IPS DF 6.9 (cell line): Measurements from ENCODE around the gene CACNG3.

Experiments
- DNase-seq: peaks from one replicate; pipeline ENCODE4 v3.0.0-alpha.2; 2013; ENCODE audit warnings: low read depth, low spot score
- H3K27ac ChIP-seq: one replicate; pipeline ENCODE4 v1.5.1; 2013; ENCODE audit warnings: low read length, control low read depth
- H3K27me3 ChIP-seq: 2 replicates; pipeline ENCODE4 v1.6.1; 2013; ENCODE audit warnings: mild to moderate bottlenecking, low read length; ENCODE audit not compliant: control insufficient read depth, insufficient read depth
- H3K36me3 ChIP-seq: 2 replicates; pipeline ENCODE4 v1.6.1; 2013; ENCODE audit warnings: low read length; ENCODE audit not compliant: control insufficient read depth, insufficient read depth
- H3K4me1 ChIP-seq: 2 replicates; pipeline ENCODE4 v1.6.1; 2013; ENCODE audit warnings: low read length; ENCODE audit not compliant: control insufficient read depth, insufficient read depth
- H3K4me3 ChIP-seq: 2 replicates; pipeline ENCODE4 v1.5.1; 2013; ENCODE audit warnings: mild to moderate bottlenecking, low read length
- H3K9me3 ChIP-seq: 2 replicates; pipeline ENCODE4 v1.6.1; 2013; ENCODE audit warnings: low read length, inconsistent platforms; ENCODE audit not compliant: control insufficient read depth, insufficient read depth
- WGBS: extraction: QIAGEN DNeasy Blood & Tissue Kit; methylation state at CpG from one replicate; pipeline ENCODE4 v1.1.7; 2013; ENCODE audit warnings: mixed read lengths, missing lambda C conversion rate; ENCODE audit not compliant: insufficient read length, insufficient coverage; 5-methylcytosine and 5-hydroxymethylcytosine counted together

Gene CACNG3

DNA sequence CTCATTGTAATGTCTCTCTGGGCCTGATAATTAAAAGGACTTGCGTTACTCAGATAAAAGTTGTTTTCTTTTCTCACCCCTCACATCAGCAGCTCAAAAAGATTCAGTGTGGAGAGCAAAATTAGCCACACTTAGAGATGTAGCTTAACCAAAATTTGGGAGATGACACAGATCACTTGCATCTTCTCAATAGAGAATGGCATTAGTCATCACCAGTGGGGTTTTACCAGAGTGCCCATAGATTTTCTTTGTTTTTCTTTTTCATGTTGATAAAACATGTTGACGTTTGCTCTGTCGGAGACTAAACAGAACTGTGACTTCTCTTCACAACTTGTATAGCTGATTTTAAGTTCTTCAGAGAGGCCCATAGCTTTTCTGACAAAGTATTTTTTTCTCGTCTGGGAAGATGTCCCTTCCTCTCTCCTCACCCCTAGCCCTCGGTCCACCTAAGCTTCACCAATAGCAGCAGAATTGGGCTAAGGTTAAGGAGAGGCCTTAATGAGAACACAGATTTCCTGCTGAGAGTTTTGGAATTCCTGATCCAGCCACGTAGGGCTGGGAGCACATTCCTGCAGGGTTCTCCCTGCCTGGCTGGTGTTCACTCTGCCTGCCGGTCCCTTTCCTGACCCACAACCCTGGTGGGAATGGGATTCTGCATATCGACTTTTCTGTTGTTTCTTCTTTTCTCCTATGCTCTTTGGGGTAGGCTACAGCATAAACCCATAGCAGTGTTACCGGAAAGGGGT lies 92.6 kb downstream of the CACNG3 start:
- Histone ChIP-seq H3K4me3 (no peak overlapping the region), H3K4me1 (peaks cover 9% of the 10 kb centered on the region), H3K27me3 (no peaks in the 10 kb centered on the region), H3K27ac (no peak overlapping the region), H3K9me3 (no peaks in the 10 kb centered on the region), H3K36me3 (no peaks in the 10 kb centered on the region)
- no CpG with 5 or more reads among the region's 9 CpGs for WGBS
- no peak for DNase-seq

- Histone ChIP-seq H3K36me3 (no peaks in the 10 kb centered on the region), H3K4me1 (peaks cover 9% of the 10 kb centered on the region), H3K4me3 (no peak overlapping the region), H3K9me3 (no peaks in the 10 kb centered on the region), H3K27me3 (no peaks in the 10 kb centered on the region), H3K27ac (no peak overlapping the region)
- no peak for DNase-seq
- no CpG with 5 or more reads among the region's 8 CpGs for WGBS
These were observed 93.2 kb downstream of the CACNG3 start for GRCh38 chr16:24349320-24349719.

GRCh38 chr16:24352746-24353145 lies 96.6 kb downstream of the CACNG3 start:
- no peak for DNase-seq
- WGBS, result no CpG with 5 or more reads among the region's 5 CpGs
- H3K36me3 ChIP-seq, result no peaks in the 10 kb centered on the region

GRCh38 chr16:24353622-24354021 lies 97.5 kb downstream of the CACNG3 start:
- no peak overlapping the region for H3K4me3 ChIP-seq
- peaks cover 5% of the 10 kb centered on the region for H3K4me1 ChIP-seq
- no peaks in the 10 kb centered on the region for H3K27me3 ChIP-seq
- DNase-seq, result no peak
- no peaks in the 10 kb centered on the region for H3K36me3 ChIP-seq
- no CpG with 5 or more reads among the region's 5 CpGs for WGBS
- no peaks in the 10 kb centered on the region for H3K9me3 ChIP-seq
- no peak overlapping the region for H3K27ac ChIP-seq

More at GRCh38 chr16:24352746-24353145, 96.6 kb downstream of the CACNG3 start:
- H3K27me3 ChIP-seq, result no peaks in the 10 kb centered on the region
- no peak overlapping the region for H3K4me3 ChIP-seq
- H3K27ac ChIP-seq, result no peak overlapping the region
- no peaks in the 10 kb centered on the region for H3K9me3 ChIP-seq
- peaks cover 7% of the 10 kb centered on the region for H3K4me1 ChIP-seq

DNA sequence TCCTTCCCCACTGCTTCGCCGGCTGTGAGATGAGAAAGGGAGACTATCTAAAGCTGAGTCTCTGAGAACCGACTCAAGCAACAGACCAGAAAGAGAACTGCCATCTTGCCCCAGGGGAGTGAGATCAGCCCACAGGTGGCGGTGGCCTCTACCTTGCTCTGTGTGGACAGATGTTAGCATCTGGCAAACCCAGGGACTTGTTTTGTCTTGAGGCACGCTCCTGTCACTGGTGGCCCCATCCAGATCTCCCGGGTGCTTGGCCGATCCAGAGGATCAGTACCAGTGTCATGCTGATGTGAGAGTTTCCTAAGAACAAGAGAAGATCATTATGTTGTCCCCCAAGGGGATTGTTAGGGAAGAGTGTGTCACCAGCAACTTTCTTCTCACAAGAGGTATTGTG lies 101.4 kb downstream of the CACNG3 start:
- no peak overlapping the region for H3K4me3 ChIP-seq
- no peak overlapping the region for H3K27ac ChIP-seq
- no peaks in the 10 kb centered on the region for H3K36me3 ChIP-seq
- H3K27me3 ChIP-seq, result no peaks in the 10 kb centered on the region
- H3K9me3 ChIP-seq, result no peaks in the 10 kb centered on the region
- no peak for DNase-seq
- WGBS, result no CpG with 5 or more reads among the region's 7 CpGs
- H3K4me1 ChIP-seq, result no peaks in the 10 kb centered on the region

GRCh38 chr16:24358117-24358516 lies 102.0 kb downstream of the CACNG3 start:
- no peaks in the 10 kb centered on the region for H3K4me1 ChIP-seq
- no peak overlapping the region for H3K27ac ChIP-seq
- H3K27me3 ChIP-seq, result no peaks in the 10 kb centered on the region
- no CpG with 5 or more reads among the region's 5 CpGs for WGBS
- H3K4me3 ChIP-seq, result no peak overlapping the region
- H3K9me3 ChIP-seq, result no peaks in the 10 kb centered on the region
- DNase-seq, result no peak
- H3K36me3 ChIP-seq, result no peaks in the 10 kb centered on the region

DNA sequence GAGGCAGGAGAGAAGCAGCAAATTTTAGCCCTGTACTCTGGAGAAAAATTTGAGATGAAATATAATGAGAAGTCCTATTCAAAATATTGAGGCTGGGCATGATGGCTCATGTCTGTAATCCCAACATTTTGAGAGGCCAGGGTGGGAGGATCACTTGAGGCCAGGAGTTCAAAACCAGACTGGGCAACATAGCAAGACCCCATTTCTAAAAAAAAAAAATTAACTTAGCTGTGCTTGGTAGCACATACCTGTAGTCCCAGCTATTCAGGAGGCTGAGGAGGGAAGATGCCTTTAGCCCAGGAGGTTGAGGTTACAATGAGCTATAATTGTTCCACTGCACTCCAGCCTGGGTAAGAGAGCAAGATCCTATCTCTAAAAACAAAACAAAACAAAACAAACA lies 103.4 kb downstream of the CACNG3 start:
- H3K9me3 ChIP-seq, result no peaks in the 10 kb centered on the region
- H3K27me3 ChIP-seq, result no peaks in the 10 kb centered on the region
- H3K27ac ChIP-seq, result no peak overlapping the region
- no peak for DNase-seq
- H3K36me3 ChIP-seq, result no peaks in the 10 kb centered on the region
- no peaks in the 10 kb centered on the region for H3K4me1 ChIP-seq
- no peak overlapping the region for H3K4me3 ChIP-seq

DNA sequence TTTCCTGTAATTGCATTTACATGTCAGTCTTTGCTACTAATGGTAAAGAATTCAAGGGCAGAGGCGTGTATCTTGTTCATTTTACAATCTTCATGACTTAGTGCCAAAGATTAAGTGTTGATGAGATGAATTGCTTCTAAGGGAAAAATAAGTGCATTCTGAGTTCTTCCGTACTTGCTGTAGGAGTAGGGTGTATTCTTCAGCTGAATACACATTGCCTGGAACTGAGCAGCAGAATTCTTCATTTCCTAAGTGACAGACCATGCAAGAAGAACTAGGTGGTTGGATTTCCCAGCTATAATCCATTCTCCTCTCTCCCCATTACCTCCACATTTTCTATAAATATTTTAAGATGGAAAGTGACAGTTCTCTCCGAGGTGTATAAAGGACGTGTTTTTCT lies 104.8 kb downstream of the CACNG3 start:
- no peaks in the 10 kb centered on the region for H3K4me1 ChIP-seq
- H3K4me3 ChIP-seq, result no peak overlapping the region
- no peaks in the 10 kb centered on the region for H3K9me3 ChIP-seq
- H3K36me3 ChIP-seq, result no peaks in the 10 kb centered on the region
- WGBS, result no CpG with 5 or more reads among the region's 4 CpGs
- no peaks in the 10 kb centered on the region for H3K27me3 ChIP-seq
- no peak overlapping the region for H3K27ac ChIP-seq
- DNase-seq, result no peak

DNA sequence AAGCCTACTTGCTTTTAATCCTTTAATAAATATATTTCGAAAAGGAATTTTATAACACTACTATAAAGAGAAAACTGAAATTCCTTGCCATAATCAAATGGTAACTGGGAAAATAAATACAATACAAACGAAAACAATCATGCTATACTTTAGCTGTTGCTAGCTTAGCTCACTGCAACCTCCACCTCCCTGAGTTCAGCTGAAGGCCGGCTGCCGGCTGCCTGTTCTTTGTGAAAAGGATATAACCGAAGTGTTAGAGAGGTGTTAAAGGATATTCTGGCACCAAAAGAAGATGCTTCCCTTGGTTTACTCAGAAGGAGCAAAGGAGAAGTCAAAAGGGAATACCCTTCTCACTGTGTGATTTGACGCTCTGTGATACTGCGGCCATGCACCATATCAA lies 108.5 kb downstream of the CACNG3 start:
- no peak for DNase-seq
- no peak overlapping the region for H3K4me3 ChIP-seq
- H3K36me3 ChIP-seq, result no peaks in the 10 kb centered on the region
- no peaks in the 10 kb centered on the region for H3K4me1 ChIP-seq
- no peaks in the 10 kb centered on the region for H3K9me3 ChIP-seq
- WGBS, result 100% methylated on average over 1 of the region's 7 CpGs
- H3K27me3 ChIP-seq, result no peaks in the 10 kb centered on the region
- no peak overlapping the region for H3K27ac ChIP-seq

GRCh38 chr16:24367186-24367710 lies 111.1 kb downstream of the CACNG3 start:
- Histone ChIP-seq H3K9me3 (no peaks in the 10 kb centered on the region), H3K27me3 (no peaks in the 10 kb centered on the region), H3K4me3 (no peak overlapping the region), H3K36me3 (no peaks in the 10 kb centered on the region), H3K4me1 (no peaks in the 10 kb centered on the region), H3K27ac (no peak overlapping the region)
- DNase-seq, result no peak
- no CpG with 5 or more reads among the region's 5 CpGs for WGBS

DNA sequence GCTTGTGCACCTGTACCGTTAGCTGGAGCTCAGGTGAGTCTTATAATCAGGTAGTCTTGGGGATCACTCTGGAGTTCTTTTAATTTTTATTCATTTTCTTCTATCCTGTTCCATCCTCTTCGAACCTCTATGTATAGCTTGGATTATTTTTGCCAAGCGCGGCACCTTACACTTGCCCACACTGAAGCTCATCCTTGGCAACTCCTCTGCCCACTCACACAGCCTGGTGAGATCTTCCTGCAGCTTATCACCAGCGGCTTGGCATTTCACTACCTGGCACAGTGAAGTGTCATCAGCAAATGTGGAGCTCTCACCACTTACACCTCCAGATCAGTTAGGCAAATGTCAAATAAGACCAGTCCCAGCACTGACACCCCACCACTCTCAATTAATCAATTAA lies 116.7 kb downstream of the CACNG3 start:
- Histone ChIP-seq H3K27ac (no peak overlapping the region), H3K4me1 (no peaks in the 10 kb centered on the region), H3K9me3 (no peaks in the 10 kb centered on the region; the same call in 1 of the 2 replicates), H3K4me3 (no peak overlapping the region), H3K27me3 (no peaks in the 10 kb centered on the region), H3K36me3 (no peaks in the 10 kb centered on the region)
- WGBS, result no CpG with 5 or more reads among the region's 5 CpGs
- no peak for DNase-seq
